ENCODE measurements around the gene CHTF18. TPM values are rescaled to one million over a fixed set of nuclear protein-coding genes. Genes with fewer than 3 reads are reported as not detected.

The CHTF18 gene
- total RNA-seq, 1 donor from 2014 or later, result 4.9 TPM

DNA sequence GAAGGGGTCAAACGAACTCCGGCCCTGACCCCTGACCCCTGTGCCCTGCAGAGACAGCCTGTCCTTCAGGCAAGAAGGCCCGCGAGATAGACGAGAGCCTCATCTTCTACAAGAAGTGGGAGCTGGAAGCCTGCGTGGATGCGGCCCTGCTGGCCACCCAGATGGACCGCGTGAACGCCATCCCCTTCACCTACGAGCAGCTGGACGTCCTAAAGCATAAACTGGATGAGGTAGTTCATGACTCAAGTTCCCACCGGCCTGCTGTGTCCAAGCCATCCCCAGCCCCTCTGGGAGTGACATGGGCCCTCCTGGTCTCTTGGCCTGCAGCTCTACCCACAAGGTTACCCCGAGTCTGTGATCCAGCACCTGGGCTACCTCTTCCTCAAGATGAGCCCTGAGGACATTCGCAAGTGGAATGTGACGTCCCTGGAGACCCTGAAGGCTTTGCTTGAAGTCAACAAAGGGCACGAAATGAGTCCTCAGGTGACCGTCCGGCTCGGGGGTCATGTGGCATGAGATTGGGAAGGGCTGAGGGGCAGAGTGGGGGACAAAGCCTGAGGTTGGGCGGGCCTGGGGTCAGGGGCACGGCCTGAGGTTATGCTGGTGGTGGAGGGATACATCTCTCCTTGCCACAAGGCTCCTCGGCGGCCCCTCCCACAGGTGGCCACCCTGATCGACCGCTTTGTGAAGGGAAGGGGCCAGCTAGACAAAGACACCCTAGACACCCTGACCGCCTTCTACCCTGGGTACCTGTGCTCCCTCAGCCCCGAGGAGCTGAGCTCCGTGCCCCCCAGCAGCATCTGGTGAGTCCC is 22.2 kb upstream of the CHTF18 start:
- H3K9me3 ChIP-seq, result no peaks in the 10 kb centered on the region
- intact Hi-C loops (cut with DNase I), result no loop called here
- no peak overlapping the region for H3K27ac ChIP-seq
- TF ChIP-seq CTCF (IDR thresholded peaks at IDR 0.05) (no peak), POLR2A (IDR thresholded peaks at IDR 0.05) (no peak), POLR2AphosphoS5 (IDR thresholded peaks at IDR 0.05; ENCODE audit: insufficient read depth in 1 of 2, low read depth in 1 of 2) (no peak)
- H3K4me1 ChIP-seq, result no peaks in the 10 kb centered on the region
- no peak overlapping the region for H3K4me3 ChIP-seq
- no peaks in the 10 kb centered on the region for H3K27me3 ChIP-seq
- DNase-seq (ENCODE audit: extremely low spot score in 2 of 2), result no peak
- H3K36me3 ChIP-seq, result no peaks in the 10 kb centered on the region

DNA sequence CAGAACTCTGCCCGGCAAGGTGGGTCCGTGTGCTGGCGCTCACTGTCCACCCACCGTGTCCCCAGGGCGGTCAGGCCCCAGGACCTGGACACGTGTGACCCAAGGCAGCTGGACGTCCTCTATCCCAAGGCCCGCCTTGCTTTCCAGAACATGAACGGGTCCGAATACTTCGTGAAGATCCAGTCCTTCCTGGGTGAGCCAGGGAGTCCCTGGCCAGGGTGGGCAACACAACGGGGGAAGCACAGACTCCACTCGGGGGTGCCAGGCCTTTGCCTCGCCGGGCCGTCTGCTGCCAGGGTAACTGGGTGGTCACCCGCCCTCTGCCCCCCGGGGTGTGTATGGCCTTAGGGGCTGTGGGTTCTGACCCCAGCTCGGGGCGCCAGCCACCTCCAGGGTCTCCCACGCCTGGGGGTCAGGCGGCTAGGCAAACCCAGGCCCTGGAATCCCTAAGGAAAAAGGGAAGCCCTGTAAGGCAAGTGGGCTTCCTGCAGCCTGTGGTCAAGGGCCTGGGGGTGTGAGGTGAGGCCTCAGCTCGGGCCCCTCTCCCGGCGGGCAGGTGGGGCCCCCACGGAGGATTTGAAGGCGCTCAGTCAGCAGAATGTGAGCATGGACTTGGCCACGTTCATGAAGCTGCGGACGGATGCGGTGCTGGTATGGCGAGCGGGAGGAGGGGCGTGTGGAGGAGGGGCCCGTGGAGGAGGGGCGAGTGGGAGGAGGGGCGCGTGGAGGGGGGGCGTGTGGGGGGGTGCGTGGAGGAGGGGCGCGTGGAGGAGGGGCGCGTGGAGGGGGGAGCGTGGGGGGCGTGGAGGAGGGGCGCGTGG is 21.4 kb upstream of the CHTF18 start:
- H3K4me1 ChIP-seq, result no peaks in the 10 kb centered on the region
- intact Hi-C loops (cut with DNase I), result no loop called here
- DNase-seq (ENCODE audit: extremely low spot score in 2 of 2), result no peak
- no peaks in the 10 kb centered on the region for H3K27me3 ChIP-seq
- H3K4me3 ChIP-seq, result no peak overlapping the region
- H3K27ac ChIP-seq, result no peak overlapping the region
- no peaks in the 10 kb centered on the region for H3K36me3 ChIP-seq
- H3K9me3 ChIP-seq, result no peaks in the 10 kb centered on the region
- TF ChIP-seq CTCF (IDR thresholded peaks at IDR 0.05) (no peak), POLR2A (IDR thresholded peaks at IDR 0.05) (no peak), POLR2AphosphoS5 (IDR thresholded peaks at IDR 0.05; ENCODE audit: insufficient read depth in 1 of 2, low read depth in 1 of 2) (no peak)

GRCh38 chr16:767743-768235 is 20.6 kb upstream of the CHTF18 start:
- TF ChIP-seq POLR2A (IDR thresholded peaks at IDR 0.05) (no peak), CTCF (IDR thresholded peaks at IDR 0.05) (no peak), POLR2AphosphoS5 (IDR thresholded peaks at IDR 0.05; ENCODE audit: insufficient read depth in 1 of 2, low read depth in 1 of 2) (no peak)
- intact Hi-C loops (cut with DNase I), result no loop called here
- no peaks in the 10 kb centered on the region for H3K27me3 ChIP-seq
- no peaks in the 10 kb centered on the region for H3K4me1 ChIP-seq
- no peak overlapping the region for H3K27ac ChIP-seq
- no peak for DNase-seq (ENCODE audit: extremely low spot score in 2 of 2)
- no peaks in the 10 kb centered on the region for H3K9me3 ChIP-seq
- H3K36me3 ChIP-seq, result no peaks in the 10 kb centered on the region
- no peak overlapping the region for H3K4me3 ChIP-seq

GRCh38 chr16:768428-768827 is 20.0 kb upstream of the CHTF18 start:
- H3K27me3 ChIP-seq, result no peaks in the 10 kb centered on the region
- TF ChIP-seq CTCF (IDR thresholded peaks at IDR 0.05), result no peak
- TF ChIP-seq POLR2AphosphoS5 (IDR thresholded peaks at IDR 0.05; ENCODE audit: insufficient read depth in 1 of 2, low read depth in 1 of 2), result no peak
- no peak for TF ChIP-seq POLR2A (IDR thresholded peaks at IDR 0.05)
- DNase-seq (ENCODE audit: extremely low spot score in 2 of 2), result no peak

More at GRCh38 chr16:768428-768827, 20.0 kb upstream of the CHTF18 start:
- Histone ChIP-seq H3K36me3 (no peaks in the 10 kb centered on the region), H3K9me3 (no peaks in the 10 kb centered on the region), H3K4me3 (no peak overlapping the region), H3K4me1 (no peaks in the 10 kb centered on the region), H3K27ac (no peak overlapping the region)
- intact Hi-C loops (cut with DNase I), result no loop called here

Measured in vagina (tissue), 2 donors.